SIG-M5 treated with dmso at 0.1 percent for 504 hours (cell line): Measurements from ENCODE around the gene LYPD6.

ENCODE experiments used
- DNase-seq: peaks from one replicate; lab custom pipeline; 2025; ENCODE audit not compliant: unreplicated experiment; lab: John Stamatoyannopoulos, UW

The LYPD6 gene

GRCh38 chr2:149448315-149448714, 117.9 kb downstream of the LYPD6 start:
- no peak for DNase-seq

DNA sequence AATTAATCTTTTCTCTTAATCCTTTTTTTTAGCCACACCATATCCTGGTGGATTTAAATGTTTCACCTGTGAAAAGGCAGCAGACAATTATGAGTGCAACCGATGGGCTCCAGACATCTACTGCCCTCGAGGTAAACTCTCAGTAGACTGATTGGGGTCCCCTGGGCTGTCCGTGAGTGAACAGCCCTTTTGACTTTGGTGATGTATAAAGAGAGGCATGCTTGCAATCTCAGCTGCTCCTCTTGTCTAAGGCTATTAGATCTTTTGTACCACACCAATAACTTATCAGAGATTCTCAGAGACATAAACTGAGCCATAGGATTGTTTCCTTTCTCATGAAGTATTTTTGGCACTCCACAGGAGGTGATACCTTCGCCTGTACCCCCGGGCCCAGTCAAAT, 118.6 kb downstream of the LYPD6 start:
- no peak for DNase-seq

- no peak for DNase-seq
Measured at GRCh38 chr2:149451417-149452165, 121.2 kb downstream of the LYPD6 start.

DNA sequence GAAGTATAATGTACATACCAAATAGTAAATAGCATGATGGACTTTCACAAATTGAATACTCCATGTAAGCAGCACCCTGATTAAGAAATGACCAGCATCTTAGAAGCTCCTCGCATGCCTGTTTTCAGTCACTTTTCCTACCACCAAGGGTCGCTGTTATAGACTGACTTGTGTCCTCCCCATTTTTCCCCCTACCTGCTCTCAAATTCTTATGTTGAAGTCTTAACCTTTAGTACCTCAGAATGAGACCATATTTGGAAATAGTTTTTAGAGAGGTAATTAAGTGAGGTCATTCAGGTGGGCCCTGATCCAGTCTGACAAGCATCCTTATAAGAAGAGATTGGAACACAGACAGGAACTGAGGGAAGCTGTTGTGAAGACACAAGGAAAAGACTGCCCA, 125.9 kb downstream of the LYPD6 start:
- DNase-seq = no peak

GRCh38 chr2:149458502-149458901, 128.1 kb downstream of the LYPD6 start:
- DNase-seq = no peak

GRCh38 chr2:149463328-149464002, 133.1 kb downstream of the LYPD6 start:
- no peak for DNase-seq

- DNase-seq = no peak
Measured at GRCh38 chr2:149464396-149464795, 134.0 kb downstream of the LYPD6 start.

DNA sequence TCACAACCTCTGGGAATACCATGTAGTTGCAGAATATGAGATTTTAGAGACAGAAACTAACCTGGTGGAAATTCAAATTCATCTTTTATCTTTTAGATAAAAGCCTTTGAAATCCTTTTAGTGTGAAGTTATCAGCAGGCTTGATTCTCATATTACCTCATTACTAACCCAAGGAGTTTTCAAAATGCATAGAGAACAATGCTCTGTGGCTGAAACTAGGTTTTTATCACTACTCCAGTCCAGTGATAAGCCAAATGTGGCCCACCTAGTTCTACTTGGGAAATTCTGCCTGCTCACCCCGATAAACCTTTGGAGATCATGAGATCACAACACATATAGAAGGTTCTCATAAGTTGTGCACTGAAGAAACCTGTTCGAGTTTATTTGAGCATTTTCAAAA, 135.5 kb downstream of the LYPD6 start:
- no peak for DNase-seq

- no peak for DNase-seq
Measured at GRCh38 chr2:149466635-149467034, 136.2 kb downstream of the LYPD6 start.

- no peak for DNase-seq
Measured at GRCh38 chr2:149467436-149467835, 137.0 kb downstream of the LYPD6 start.

DNA sequence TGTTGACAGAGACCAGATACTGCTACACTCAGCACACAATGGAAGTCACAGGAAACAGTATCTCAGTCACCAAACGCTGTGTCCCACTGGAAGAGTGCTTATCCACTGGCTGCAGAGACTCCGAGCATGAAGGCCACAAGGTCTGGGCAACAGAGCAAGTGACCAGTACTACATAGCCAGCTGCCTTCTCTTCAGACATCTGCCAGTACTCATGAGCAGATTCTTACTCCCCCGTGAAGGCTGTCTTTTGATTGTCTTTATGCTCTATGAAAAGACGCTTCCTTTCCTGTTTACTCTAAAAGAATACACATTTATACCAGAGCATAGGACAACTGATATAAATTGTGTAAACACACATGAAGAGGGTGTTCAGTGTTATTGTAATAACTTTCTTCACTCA, 138.2 kb downstream of the LYPD6 start:
- no peak for DNase-seq

DNA sequence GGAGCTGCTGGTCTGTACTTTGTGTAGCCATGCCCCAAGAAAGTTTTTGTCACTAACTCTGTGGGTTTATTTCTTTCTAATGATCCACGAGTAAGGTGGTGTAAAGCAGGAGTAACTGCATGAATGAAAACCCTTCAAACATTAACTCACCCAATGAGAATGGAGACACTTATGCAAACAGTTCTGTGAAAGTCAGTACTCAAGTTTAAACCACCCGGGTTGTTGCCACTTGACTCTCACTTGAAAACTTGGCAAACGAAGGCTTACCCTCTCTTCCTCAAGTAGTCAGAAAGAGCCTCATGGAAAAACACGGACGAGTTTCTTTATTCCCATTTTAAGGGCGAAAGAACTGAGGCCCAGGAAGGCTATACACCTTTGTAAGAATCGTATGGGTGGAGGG, 139.7 kb downstream of the LYPD6 start:
- no peak for DNase-seq

DNA sequence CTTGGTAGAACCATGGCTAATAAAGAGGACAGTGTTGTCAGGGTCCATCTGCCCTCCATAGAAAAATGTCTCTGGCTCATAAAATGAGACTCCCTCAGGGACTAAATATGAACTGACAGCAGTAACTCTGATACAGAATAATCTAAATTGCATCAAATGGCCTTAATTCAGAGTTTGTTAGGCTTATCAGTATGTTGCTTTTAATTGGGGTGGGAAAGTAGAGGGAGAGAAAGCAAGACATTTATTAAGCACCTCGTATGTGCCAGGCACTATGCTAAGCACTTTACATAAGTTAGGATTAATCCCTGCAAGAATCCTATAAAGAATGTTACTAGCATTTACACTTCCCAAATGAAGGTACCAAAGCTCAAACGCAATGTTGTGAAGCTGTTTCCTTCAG, 142.0 kb downstream of the LYPD6 start:
- no peak for DNase-seq

DNA sequence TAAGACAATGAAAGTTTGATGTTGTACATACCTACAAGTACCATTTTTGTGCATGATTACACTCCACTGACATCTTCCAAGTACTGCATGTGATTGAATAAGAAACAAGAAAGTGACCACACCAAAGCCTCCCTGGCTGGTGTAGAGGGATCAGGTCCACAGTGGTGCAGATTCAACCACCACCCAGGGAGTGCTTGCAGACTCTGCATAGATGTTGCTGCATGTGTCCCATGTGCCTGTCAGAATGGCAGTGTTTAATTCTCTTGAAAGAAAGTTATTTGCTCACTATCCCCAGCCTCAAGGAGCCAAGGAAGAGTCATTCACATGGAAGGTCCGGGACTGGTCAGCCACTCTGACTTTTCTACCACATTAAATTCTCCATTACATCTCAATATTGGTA, 142.7 kb downstream of the LYPD6 start:
- no peak for DNase-seq

- no peak for DNase-seq
Measured at GRCh38 chr2:149473521-149473920, 143.1 kb downstream of the LYPD6 start.

- DNase-seq = no peak
Measured at GRCh38 chr2:149483004-149483605, 152.7 kb downstream of the LYPD6 start.

GRCh38 chr2:149486664-149487063, 156.3 kb downstream of the LYPD6 start:
- DNase-seq = no peak

- DNase-seq = no peak
Measured at GRCh38 chr2:149487189-149487588, 156.8 kb downstream of the LYPD6 start.

GRCh38 chr2:149488706-149489440, 158.5 kb downstream of the LYPD6 start:
- no peak for DNase-seq

DNA sequence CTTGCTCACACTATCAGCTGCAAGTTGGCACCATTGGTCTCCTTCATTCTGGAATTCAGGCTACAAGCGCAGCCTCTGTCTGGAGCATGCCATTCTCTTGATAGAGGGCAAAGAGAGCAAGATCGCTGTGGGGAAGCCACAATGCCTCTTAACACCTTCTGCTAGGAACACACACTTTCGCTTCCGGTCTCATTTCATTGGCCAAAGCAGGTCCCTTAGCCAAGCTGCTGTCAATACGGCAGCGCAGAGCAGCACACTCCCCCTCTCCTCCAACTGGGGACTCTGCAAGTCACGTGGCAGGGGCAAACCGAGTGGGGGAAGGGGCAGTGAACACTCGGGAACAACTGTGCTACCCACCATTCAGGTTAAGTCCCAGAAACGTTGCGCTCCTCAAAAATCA, 159.1 kb downstream of the LYPD6 start:
- no peak for DNase-seq

DNA sequence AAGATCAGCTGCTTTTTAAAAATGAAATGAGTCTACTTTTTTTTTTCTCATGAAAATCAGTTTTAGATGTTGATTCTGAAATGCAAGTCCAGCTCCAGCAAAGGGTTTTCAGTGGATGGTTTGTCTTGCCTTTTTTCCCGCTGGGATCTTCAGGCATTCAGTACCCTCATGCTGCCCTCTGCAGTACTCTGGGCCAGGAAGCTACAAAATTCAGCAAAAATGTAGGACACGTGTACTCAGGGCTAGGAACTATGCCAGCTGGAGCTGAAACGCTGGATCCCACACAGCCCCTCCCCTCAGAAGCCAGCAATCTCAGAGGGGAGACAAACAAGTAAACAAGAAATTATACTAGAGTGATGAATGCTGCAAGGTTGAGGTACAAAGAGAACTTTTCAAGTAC, 159.9 kb downstream of the LYPD6 start:
- no peak for DNase-seq

GRCh38 chr2:149492923-149493322, 162.5 kb downstream of the LYPD6 start:
- DNase-seq = no peak
